Right lobe of liver (tissue), 6 donors: ENCODE measurements around the gene KIAA2012. TPM values are rescaled to one million over a fixed set of nuclear protein-coding genes. Genes with fewer than 3 reads are reported as not detected.

Experiments
- ATAC-seq, 4 donors: fragments of 200-7000 bp; cut with Tn5 transposase; one replicate each; pipeline ENCODE4 v1.9.1; 2020; ENCODE audit warnings: mild to moderate bottlenecking in 4 of 4, moderate library complexity in 4 of 4
- DNase-seq, 3 donors: peaks; one replicate each; pipeline ENCODE4 v3.0.0-alpha.2; 2020
- H3K27ac ChIP-seq, 3 donors: fragments of 200-600 bp; one replicate each; pipeline ENCODE4 v1.8.0; 2022
- H3K27me3 ChIP-seq, 2 donors: fragments of 200-600 bp; one replicate each; pipeline ENCODE4 v1.8.0; 2022
- H3K36me3 ChIP-seq, 4 donors: fragments of 200-600 bp; sonication (generic) in 1 of 4; one replicate each; pipeline versions ENCODE4 v1.5.1 to v1.8.0; 2017 to 2022; ENCODE audit warnings: control low read depth in 1 of 4
- H3K4me1 ChIP-seq, 4 donors: fragments of 200-600 bp; sonication (generic) in 1 of 4; one replicate each; pipeline versions ENCODE4 v1.5.1 to v1.8.0; 2017 to 2022; ENCODE audit warnings: control low read depth in 1 of 4
- H3K4me3 ChIP-seq, 3 donors: fragments of 200-600 bp; one replicate each; pipeline ENCODE4 v1.8.0; 2022
- H3K9me3 ChIP-seq, 4 donors: fragments of 200-600 bp; sonication (generic) in 1 of 4; one replicate each; pipeline versions ENCODE4 v1.5.1 to v1.8.0; 2017 to 2022; ENCODE audit warnings: control low read depth in 1 of 4
- POLR2A ChIP-seq: fragments of 450-650 bp; IDR thresholded peaks from one replicate; pipeline ENCODE4 v1.6.1; 2017; ENCODE audit warnings: antibody characterized with exemption, mild to moderate bottlenecking
- WGBS: methylation state at CpG from one replicate; pipeline ENCODE4 v1.1.6; 2018; ENCODE audit warnings: low coverage, low lambda C conversion rate; ENCODE audit not compliant: insufficient coverage; ENCODE audit errors: missing lambda C conversion rate; 5-methylcytosine and 5-hydroxymethylcytosine counted together
- intact Hi-C, 2 donors: fragments of 100-400 bp; cut with DNase I; formaldehyde crosslinking; loops; one replicate each; pipeline versions ENCODE4 v1.11.2 to v1.14.1; 2022
- total RNA-seq, 6 experiments: library from RNA; depleted of rRNA in 2 of 6; stranded (reverse); fragments of >200 nt in 2 of 6; fragmentation: NEBNext Ultra II Directional in 3 of 6; extraction: Animal tissue kit (Norgen Biotek cat#: 25700) in 3 of 6; gene quantifications; one replicate each; pipeline versions ENCODE4 v1.1.0 to v1.2.4, GENCODE V29; 2016 to 2023
- TF ChIP-seq, protein P1 (sequence below), 4 donors: fragments of 200-600 bp in 3 of 4; fragments of 450-650 bp in 1 of 4; IDR thresholded peaks; one replicate each; pipeline versions ENCODE4 v1.5.1 to v1.8.0; 2016 to 2022; ENCODE audit warnings: antibody characterized with exemption in 4 of 4, mild to moderate bottlenecking in 2 of 4
- donor health status: DM: no; HTN: yes; CAD: no.
- donor health status: DM: no; HTN: no; CAD: no.
- donor health status: DM: no; HTN: no; CAD: no.
- donor health status: DM: no; HTN: yes; CAD: no.
- donor health status: DM: no; HTN: yes; CAD: no.

The KIAA2012 gene
- total RNA-seq, 6 experiments from 2014 or later: 0.11 to 0.56 (median 0.43) TPM

DNA sequence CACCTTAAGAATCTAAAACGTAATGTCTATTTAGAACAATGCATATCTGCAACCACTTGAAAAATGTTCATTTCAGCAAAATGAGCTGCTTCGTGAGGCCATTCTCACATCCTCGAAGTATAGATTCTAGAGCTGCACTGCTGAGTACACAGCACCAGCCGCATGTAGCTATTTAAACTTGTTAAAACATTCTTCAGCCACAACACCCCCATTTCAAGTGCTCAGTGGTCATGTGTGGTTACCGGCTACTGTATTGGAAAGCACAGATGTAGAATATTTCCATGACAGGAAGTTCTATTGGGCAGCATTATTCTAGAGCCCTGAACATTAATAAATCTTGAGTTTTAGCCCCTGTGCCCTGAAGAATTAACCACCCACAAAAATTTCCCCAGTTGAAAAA, 130.3 kb downstream of the KIAA2012 start:
- 95% methylated on average over 5 of the region's 5 CpGs for WGBS
- H3K27ac ChIP-seq: no peak overlapping the region
- no peaks in the 10 kb centered on the region for H3K4me1 ChIP-seq
- peaks cover 0 to 14% (median 12%) of the 10 kb centered on the region in 4 donors for H3K36me3 ChIP-seq
- H3K4me3 ChIP-seq: no peak overlapping the region
- no peaks in the 10 kb centered on the region for H3K9me3 ChIP-seq
- DNase-seq (no peak), ATAC-seq (no peak)
- no peak for TF ChIP-seq POLR2A
- TF ChIP-seq, protein P1, sequence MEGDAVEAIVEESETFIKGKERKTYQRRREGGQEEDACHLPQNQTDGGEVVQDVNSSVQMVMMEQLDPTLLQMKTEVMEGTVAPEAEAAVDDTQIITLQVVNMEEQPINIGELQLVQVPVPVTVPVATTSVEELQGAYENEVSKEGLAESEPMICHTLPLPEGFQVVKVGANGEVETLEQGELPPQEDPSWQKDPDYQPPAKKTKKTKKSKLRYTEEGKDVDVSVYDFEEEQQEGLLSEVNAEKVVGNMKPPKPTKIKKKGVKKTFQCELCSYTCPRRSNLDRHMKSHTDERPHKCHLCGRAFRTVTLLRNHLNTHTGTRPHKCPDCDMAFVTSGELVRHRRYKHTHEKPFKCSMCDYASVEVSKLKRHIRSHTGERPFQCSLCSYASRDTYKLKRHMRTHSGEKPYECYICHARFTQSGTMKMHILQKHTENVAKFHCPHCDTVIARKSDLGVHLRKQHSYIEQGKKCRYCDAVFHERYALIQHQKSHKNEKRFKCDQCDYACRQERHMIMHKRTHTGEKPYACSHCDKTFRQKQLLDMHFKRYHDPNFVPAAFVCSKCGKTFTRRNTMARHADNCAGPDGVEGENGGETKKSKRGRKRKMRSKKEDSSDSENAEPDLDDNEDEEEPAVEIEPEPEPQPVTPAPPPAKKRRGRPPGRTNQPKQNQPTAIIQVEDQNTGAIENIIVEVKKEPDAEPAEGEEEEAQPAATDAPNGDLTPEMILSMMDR (IDR thresholded peaks at IDR 0.05): no peak
- H3K27me3 ChIP-seq: no peaks in the 10 kb centered on the region
- intact Hi-C loops: no loop called here

DNA sequence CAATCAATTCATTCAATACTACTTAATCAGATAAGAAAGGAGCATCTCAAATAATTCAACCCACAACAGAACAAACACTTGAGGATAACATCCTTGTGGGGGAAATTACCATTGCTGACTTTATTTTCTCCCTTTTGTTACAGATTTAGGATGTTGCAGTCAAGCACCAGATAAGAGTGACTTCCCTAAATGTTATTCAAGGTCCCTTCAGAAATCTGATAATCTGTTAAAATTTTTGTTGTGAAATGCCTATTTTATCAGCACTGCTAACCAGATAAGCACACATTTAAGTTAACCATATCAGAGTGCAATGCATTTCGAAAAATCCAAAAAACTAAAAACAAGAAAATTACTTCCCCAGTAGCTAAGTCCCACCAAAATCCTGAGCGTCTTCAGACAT, 131.8 kb downstream of the KIAA2012 start:
- Histone ChIP-seq H3K4me1 (no peaks in the 10 kb centered on the region), H3K9me3 (no peaks in the 10 kb centered on the region), H3K36me3 (peaks cover 0 to 18% (median 12%) of the 10 kb centered on the region in 4 donors), H3K27ac (no peak overlapping the region), H3K27me3 (no peaks in the 10 kb centered on the region), H3K4me3 (no peak overlapping the region)
- DNase-seq: no peak
- no peak for ATAC-seq
- TF ChIP-seq, protein P1 (IDR thresholded peaks at IDR 0.05): no peak
- no peak for TF ChIP-seq POLR2A
- intact Hi-C loops: no loop called here
- WGBS: 78% methylated on average over 2 of the region's 2 CpGs

DNA sequence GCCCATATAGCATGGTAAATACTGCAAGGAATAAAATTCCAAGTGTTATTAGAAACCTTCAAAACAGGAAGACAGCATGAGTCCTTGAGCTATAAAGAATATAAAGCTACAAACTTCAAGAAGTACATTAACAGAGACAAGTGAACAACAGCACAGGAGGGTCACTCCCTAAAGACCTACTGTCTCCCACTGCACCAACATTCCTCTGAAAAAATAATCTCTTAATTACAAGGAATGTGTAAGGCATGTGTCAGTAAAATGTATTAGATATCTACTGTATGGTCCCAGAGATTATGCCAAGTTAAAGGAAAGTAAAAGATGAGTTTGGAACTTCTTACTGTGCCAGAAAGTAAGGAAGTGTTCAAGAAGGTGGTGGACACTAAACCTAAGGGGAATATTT, 135.5 kb downstream of the KIAA2012 start:
- ATAC-seq: no peak
- intact Hi-C loops: no loop called here
- Histone ChIP-seq H3K36me3 (peaks cover 0 to 47% (median 13%) of the 10 kb centered on the region in 4 donors), H3K9me3 (no peaks in the 10 kb centered on the region), H3K4me3 (no peak overlapping the region), H3K4me1 (no peaks in the 10 kb centered on the region), H3K27me3 (no peaks in the 10 kb centered on the region), H3K27ac (no peak overlapping the region)
- no peak for DNase-seq
- no peak for TF ChIP-seq POLR2A
- TF ChIP-seq, protein P1 (IDR thresholded peaks at IDR 0.05): no peak

DNA sequence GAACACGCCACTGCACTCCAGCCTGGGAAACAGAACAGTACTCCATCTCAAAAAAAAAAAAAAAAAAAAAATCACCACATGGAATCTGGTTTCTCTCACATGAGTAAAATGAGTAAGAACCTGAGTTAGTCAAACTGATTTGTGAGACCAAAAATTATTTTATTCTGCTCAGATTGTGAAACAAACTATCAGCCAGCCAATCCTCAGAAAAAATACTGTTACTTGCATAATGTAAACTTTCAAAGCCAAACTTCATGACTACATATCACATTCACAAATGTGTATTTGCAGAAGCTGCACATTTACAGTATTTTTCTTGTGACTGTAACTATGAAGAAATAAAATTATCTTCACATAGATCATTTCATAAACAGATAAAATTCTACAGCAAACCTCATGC, 142.1 kb downstream of the KIAA2012 start:
- Histone ChIP-seq H3K9me3 (no peaks in the 10 kb centered on the region), H3K27me3 (no peaks in the 10 kb centered on the region), H3K4me1 (no peaks in the 10 kb centered on the region), H3K27ac (no peak overlapping the region), H3K36me3 (peaks cover 0 to 40% (median 2%) of the 10 kb centered on the region in 4 donors), H3K4me3 (no peak overlapping the region)
- intact Hi-C loops: no loop called here
- WGBS: 100% methylated on average over 1 of the region's 1 CpG
- TF ChIP-seq, protein P1 (IDR thresholded peaks at IDR 0.05): no peak
- no peak for TF ChIP-seq POLR2A
- DNase-seq (no peak), ATAC-seq (no peak)

DNA sequence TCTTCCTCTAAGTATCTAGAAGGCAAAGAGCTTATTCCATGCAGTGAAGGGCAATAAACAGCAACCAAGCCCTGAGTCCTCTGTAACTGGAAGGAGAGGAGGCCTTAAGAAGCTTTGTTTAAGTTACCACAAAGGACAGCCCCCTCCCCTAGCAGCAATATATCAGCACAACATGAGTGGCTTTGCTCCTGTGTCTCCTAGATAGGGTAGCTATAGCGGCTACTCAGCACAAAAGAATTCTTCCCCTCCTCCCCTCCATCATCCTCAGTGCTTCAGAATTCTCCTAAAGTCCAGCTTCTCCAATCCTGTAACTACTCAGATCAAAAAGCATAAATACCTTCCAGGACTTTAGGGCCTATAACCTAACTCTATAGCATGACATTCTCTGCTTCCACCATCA, 148.8 kb downstream of the KIAA2012 start:
- TF ChIP-seq, protein P1 (IDR thresholded peaks at IDR 0.05): no peak
- no peak for TF ChIP-seq POLR2A
- WGBS: no CpG with 5 or more reads among the region's 1 CpG
- Histone ChIP-seq H3K4me3 (no peak overlapping the region), H3K36me3 (peaks cover 0 to 8% (median 2%) of the 10 kb centered on the region in 4 donors), H3K27me3 (no peaks in the 10 kb centered on the region), H3K9me3 (no peaks in the 10 kb centered on the region), H3K27ac (no peak overlapping the region), H3K4me1 (no peaks in the 10 kb centered on the region)
- no peak for ATAC-seq
- no peak for DNase-seq
- intact Hi-C loops: no loop called here
